Inflammatory macrophage (primary cell): Measurements from ENCODE around the gene GXYLT2.
A peak's percentile ranks its signal among the peaks of the same experiment; 100 is the strongest.
"Not testable (repeated sequence)": the region's sequence is repeated elsewhere in the genome, so short reads cannot be mapped to it uniquely, and the experiment has no call there.

Source experiments
- DNase-seq, 2 donors: peaks; one replicate each; pipeline ENCODE4 v3.0.0-alpha.2; 2020 to 2022

GXYLT2 gene

GRCh38 chr3:72892081-72892775 lies 4.4 kb downstream of the GXYLT2 start:
- DNase-seq: peak; percentile 59 to 64

GRCh38 chr3:72892870-72893269 lies 5.0 kb downstream of the GXYLT2 start:
- no peak for DNase-seq

DNA sequence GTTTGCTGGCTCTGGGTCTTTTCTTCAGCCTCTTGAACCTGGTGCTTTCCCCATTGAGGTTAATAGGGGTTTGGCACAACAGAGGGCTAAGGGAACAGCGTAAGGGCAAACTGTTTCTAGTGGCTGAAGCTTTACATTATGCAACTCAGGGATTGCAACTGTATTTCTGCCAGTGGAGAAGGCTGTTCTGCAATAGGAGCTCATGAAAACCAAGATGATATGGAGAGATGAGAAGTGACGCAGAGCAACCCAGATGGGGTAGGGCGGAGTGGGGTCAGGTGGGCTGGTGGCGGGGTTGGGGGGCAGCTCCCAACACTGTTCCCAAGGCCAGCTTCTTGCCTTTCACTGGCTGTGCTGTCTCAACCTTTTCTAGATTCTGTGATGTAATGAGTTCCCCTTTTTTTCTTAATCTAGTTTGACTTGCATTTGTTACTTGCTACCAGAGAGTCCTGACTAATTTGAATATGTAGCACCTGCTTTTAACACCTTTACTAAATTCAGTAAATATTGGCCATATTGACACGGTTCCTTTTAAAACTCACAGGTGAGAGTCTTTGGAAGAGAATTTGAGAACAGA lies 7.2 kb downstream of the GXYLT2 start:
- DNase-seq: peak; percentile 61 to 75

- DNase-seq: no peak
Measured at GRCh38 chr3:72896996-72897757, 9.3 kb downstream of the GXYLT2 start.

DNA sequence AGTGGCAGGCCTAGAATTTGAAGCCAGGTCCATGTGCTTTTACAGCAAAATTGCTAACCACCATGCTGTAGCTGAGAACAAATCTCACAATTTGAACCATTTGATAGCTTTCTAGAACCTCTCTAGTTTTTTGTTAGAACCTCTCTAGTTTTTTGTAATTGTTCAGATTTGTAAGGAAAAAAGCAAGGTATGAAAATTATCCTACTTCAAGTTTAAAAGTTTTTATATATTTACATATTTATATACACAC lies 9.8 kb downstream of the GXYLT2 start:
- no peak for DNase-seq

GRCh38 chr3:72899349-72899765 lies 11.5 kb downstream of the GXYLT2 start:
- DNase-seq: no peak

DNA sequence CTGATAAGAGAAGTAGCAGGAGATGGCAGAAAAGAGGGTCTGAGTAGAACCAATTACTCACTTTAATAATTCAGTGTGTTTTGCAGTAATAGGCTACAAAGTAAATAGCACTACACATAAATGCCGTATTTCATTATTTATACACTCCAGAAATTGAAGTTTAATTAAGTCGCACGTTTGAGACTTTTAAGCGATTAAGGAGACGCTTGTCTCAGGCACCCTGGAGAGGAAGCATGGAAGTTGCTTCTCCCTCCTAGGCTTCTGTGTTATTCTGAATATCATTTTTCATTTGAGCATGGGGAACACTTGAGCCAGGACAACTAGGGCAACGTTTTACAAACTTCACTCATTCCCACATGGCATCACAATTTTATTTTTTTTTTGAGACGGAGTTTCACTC lies 12.2 kb downstream of the GXYLT2 start:
- no peak for DNase-seq

- DNase-seq: no peak
Measured at GRCh38 chr3:72901840-72902239, 14.0 kb downstream of the GXYLT2 start.

GRCh38 chr3:72903004-72903403 lies 15.2 kb downstream of the GXYLT2 start:
- no peak for DNase-seq

- no peak for DNase-seq
Measured at GRCh38 chr3:72904163-72904562, 16.3 kb downstream of the GXYLT2 start.

- no peak for DNase-seq
Measured at GRCh38 chr3:72906154-72906553, 18.3 kb downstream of the GXYLT2 start.

- no peak for DNase-seq
Measured at GRCh38 chr3:72907131-72907711, 19.4 kb downstream of the GXYLT2 start.

GRCh38 chr3:72907731-72908620 lies 20.1 kb downstream of the GXYLT2 start:
- peak in 1 of 2 donors; percentile 30 for DNase-seq

- no peak for DNase-seq
Measured at GRCh38 chr3:72909591-72909990, 21.7 kb downstream of the GXYLT2 start.

- no peak for DNase-seq
Measured at GRCh38 chr3:72912532-72912931, 24.7 kb downstream of the GXYLT2 start.

DNA sequence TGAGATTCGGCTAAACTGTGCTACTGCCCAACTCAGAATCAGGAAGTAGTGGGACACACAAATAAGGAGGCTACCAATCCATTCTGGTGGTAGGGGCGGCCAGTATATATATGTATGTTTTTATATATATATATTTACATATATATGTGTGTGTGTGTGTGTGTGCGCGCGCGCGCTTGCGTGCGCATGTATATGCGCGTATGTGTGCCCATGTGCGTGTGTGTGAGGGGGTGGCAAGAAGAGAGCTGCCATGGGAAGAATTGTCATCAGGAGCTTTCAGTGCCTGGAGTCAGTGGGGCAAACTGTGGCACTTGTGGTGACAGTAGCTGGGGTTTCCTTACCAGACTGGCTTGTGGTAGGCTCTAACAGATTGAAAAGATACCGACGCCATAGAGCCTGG lies 26.5 kb downstream of the GXYLT2 start:
- no peak for DNase-seq

GRCh38 chr3:72916250-72916649 lies 28.4 kb downstream of the GXYLT2 start:
- no peak for DNase-seq

DNA sequence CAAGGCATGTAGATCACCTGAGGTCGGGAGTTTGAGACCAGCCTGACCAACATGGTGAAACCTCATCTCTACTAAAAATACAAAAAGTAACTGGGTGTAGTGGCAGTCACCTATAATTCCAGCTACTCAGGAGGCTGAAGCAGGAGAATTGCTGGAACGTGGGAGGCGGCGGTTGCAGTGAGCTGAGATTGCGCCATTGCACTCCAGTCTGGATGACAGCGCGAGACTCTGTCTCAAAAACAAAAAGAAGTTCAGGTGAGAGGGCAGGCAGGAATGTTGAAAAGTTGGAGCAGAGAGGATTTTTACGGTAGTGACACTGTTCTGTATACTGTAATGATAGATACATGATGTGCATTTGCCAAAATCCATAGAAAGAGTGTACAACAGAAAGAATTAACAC lies 31.7 kb downstream of the GXYLT2 start:
- no peak for DNase-seq

GRCh38 chr3:72924055-72924454 lies 36.2 kb downstream of the GXYLT2 start:
- no peak for DNase-seq

- DNase-seq: not testable (repeated sequence)
Measured at GRCh38 chr3:72928781-72929735, 41.2 kb downstream of the GXYLT2 start.

DNA sequence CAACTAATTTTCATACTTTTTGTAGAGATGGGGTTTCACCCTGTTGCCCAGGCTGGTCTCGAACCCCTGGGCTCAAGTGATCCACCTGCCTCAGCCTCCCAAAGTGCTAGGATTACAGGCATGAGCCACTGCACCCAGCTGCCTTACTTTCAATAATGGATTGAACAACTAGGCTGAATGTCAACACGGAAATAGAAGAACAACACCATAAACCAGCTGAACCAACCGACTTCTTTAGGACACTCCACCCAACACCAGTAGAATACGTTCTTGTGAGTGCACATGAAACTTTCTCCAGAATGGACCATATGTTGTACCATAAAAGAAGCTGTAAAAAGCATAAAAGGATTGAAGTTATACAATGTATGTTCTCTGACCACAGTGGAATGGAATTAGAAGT lies 42.9 kb downstream of the GXYLT2 start:
- no peak for DNase-seq

DNA sequence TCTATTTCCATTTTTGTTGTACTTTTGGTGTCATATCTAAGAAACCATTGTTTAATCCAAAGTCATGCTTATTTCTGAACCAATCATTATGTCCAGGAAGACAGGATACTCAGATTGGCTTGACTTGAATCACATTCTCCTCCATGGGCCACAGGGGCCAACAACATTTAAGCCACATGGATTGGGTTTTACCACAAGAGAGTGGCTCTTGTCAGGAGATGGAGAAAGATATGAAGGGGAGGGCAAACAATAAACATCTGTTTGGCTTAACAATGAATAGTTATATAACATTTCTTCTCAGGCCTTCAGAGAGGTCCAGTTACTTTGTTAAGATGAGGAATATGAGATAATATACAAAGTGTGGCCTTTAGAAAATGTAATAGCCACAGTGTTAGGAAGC lies 44.6 kb downstream of the GXYLT2 start:
- no peak for DNase-seq
